Measurements from ENCODE around the gene INSYN2A.
A peak's percentile ranks its signal among the peaks of the same experiment; 100 is the strongest.

Gene INSYN2A
- 0 reads per million in 2 donors for total RNA-seq

DNA sequence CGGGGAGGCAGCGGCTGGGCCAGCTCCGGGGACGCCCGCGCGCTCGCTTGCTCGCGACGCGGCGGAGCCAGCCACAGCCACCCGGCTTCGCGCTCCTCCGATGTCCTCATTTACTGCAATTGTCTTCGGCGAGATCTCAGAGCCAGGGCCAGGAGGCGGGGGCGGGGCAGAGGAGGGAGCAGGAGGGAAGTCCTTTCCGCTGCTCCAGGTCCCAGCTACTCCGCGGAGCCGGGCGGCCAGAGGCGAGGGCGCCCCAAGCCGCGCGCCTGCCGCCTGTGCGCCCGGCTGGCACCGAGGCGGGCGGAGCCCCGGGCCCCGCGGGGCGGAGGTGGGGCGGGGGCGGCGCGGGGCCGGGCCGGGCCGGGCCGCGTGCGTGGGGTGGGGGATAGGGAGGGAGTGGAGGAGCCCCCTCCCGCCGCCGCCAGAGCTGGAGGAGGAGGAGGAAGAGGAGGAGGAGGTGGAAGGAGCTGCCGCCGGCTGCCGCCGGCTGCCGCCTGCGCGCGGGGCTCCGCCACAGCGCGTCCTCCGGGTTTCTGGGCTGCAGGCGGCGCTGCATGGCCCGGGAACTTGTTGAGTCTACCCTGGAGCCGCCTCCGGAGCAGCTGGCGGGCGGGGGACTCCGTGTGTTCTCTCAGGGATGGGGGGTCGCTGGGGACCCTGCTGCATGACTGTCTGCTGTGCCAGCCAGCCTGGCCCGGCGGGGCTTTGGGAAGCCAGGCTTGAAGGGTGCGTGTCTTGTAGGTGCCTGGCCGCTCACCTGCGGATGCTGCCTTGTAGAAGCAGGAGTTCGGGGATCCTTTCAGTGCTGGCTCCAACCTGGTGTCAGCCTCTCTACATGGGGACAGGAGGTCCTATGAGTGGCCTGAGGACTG, at the start of gene INSYN2A:
INSYN2A (minus strand) TSS at position 310 of the 872 bp plus-strand sequence. CDS start 20,196 bp downstream, outside the sequence.
- peak in 1 of 5 experiments; percentile 11 for DNase-seq

GRCh38 chr10:127245456-127245855, 49.1 kb upstream of the INSYN2A start:
- no peak for DNase-seq

GRCh38 chr10:127243490-127244272, 47.3 kb upstream of the INSYN2A start:
- peak in 2 of 5 experiments; percentile 16 to 35 for DNase-seq

DNA sequence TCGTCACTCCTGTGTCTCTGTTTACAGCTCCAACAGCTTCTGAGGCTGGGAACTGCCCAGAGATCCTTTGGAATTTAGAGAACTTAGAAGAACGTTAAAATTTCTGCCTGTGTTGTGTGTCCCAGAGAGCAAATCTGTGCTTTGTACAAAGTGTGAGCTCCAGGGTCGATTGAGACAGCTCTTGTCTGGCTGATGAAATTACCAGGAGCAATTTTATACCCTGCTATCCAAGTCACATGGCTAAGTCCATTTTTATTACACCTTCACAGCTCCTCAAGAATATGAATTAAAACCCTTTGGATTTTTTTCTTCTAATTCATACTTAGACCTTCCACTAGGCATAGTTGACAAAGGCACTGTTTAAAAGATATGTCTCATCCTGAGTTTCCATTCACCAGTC, 46.5 kb upstream of the INSYN2A start:
- DNase-seq = no peak

GRCh38 chr10:127236266-127236665, 39.9 kb upstream of the INSYN2A start:
- no peak for DNase-seq

DNA sequence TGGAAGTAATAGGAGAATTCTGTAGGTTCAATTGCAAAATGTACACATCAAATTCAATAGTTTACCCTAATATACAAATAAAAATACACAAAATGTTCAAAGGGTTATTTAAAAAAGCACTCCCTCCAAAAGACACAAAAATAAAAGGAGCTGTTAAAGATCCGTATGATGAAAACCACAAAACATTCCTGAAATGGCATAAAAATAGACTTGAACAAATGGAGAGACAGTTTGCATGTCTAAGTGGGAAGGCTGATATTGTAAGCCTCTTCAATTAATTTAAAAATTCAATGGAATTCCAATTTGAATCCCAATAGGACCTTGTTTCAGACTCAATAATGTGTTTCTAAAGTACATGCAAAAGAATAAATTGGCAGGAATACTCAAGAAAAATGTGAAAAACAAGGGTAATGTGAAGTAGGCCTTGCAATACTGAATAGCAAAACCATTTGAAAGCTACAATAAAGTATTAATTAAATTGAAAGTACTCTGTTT, 38.0 kb upstream of the INSYN2A start:
- DNase-seq = no peak

DNA sequence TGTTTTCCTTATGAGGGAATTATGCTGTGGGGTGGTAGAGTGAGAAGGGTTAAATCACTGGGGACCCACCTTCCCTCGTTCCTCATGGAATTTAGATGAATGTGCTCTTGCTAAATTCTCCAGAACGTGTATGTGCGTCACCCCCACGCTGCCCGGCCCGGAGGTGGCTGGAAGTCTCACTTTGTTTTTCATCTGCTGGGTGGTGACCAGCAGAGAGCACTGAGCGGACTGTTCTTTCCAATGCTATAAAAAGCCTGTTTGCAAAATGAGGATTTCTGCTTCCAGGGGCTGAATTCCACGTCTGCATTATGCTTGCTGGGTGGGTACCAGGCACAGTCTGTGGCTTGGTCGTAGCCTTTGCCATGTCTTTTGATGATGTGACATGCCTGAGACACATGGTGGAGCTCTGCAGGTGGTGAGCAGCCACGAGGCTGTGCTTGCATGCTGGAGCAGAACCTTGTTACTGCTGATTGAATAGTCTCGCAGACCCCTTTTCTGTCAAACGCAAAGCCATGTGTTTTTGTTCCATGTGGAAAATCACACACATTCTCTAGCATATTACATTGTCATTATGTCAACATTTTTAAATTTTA, 31.9 kb upstream of the INSYN2A start:
- no peak for DNase-seq

DNA sequence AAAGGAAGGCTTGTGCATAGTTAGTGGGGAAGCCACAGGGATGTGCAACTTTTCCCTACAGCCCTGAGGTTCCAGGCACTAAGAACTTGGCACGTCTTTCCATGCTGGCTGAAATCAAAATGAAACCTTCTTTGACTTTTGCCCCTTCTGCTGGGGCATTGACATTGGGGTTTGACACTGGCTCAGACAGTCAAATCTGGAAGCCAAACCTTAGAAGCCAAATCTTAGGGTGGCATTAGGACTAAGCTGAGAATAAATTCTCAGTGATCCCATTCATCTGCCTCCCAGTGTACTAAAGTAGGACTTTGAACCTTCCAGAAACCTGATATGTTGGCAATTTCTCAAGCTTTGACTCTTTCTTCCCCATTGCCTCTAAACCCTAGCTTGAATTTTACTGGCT, 31.3 kb upstream of the INSYN2A start:
- no peak for DNase-seq

DNA sequence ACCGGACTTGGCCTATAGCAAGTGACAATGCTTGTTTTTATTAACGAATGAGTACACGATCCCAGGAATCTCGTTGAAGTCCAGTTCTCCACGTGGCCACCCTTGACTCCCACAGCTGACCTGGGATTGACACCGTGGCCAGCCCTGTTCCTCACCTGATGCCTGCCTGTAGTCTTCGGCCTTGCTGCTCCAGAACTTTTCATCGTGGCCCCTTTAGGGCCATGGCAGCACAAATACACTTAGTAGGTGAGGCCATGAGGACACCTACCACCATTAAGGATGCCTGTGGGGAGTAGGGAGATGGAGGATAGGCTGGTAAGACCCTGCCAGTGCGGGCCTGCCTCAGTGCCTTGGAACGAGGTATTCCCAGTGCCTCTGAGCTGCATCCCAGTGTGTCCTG, 30.6 kb upstream of the INSYN2A start:
- DNase-seq = no peak

GRCh38 chr10:127221281-127221680, 24.9 kb upstream of the INSYN2A start:
- DNase-seq = no peak

DNA sequence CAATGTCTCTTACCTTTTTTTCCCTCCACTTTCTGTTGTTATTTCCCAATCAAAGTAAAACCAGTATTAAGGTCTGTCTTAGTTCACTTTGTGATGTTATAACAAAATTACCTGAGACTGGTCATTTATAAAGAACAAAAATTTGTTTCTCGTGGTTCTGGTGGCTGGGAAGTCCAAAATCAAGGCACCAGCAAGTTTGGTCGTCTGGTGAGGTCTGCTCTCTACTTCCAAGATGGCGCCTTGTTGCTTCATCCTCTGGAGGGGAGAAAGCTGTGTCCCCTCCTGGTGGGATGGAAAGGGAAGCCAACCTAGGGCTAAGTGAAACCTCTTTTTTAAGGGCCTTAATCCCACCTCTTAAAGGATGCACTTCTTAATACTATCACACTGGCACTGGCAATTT, 22.3 kb upstream of the INSYN2A start:
- no peak for DNase-seq

DNA sequence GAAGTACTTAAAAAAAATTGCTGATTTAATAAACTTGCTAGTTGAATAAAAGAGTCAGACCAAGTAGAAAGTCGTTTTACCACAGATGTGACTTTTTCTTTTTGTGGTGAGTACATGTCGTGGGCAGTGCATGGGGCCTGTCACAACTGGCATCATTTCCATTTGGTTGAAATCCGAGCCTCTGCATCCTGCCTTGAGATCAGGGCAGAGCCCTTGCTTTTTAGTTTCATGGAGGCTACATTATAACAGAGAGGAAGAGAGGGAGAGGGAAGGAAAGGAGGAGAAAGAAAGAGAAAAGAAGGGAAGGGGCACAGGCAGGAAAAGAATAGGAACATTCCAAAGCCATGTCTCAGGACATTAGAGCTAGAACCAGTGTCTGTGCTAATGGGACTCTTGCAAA, 20.4 kb upstream of the INSYN2A start:
- no peak for DNase-seq

DNA sequence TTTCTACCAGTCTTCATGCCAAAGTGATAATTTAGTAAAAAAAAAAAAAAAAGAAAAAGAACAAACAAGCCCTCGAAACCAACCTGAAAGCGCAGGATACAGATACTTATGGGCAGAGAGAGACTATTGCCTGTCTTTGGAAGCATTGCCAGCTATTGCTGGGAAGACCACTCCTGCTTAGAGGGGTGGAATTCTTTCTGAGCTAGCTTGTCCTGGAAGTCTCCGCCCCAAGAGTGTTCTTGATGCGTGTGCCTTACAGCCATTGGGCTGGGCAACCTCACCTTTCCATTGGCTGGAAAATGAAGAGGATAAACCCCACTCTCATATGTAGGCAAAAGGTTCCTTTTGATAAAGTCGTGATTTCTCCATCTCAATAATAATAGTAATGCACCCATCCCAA, 19.9 kb upstream of the INSYN2A start:
- DNase-seq = no peak

DNA sequence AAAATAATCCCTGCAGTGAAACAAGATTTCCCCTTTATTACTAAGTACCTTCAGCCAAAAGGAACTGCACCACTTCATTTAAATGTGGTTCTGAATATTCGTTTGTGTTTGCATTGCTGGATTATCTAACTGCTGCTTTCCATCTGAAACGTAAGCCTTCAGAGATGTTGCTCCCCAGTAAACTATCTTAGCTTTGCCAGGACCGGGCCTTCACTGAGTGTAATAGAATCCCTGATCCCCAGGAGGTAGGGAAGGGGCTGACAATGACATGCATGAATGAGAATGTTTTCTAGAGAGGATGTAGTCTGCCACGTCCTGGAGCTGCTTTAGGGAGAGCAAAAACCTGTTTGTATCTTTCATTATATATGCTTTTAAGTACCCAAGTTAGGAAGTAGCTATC, 19.5 kb upstream of the INSYN2A start:
- no peak for DNase-seq

- DNase-seq = no peak
These were observed 14.6 kb upstream of the INSYN2A start for GRCh38 chr10:127210936-127211466.

DNA sequence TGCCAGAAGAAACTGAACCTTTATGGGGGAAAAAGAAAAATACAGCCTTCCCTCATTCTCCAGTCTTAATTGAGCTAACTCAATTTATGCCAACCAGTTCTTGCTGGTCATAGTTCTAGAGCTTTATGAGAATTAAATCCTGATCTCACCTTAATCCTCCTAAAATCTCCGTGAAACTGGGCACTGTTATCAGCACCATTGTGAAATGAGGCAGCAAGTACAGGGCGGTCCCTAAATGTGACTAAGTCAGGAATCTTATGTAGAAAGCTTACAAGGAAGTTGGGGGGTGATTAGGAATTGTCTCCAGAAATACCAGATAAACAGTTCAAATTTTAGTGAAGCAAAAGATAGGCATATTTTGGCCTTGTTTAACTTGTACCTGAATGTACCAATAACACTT, 10.7 kb upstream of the INSYN2A start:
- no peak for DNase-seq

GRCh38 chr10:127203067-127203466, 6.7 kb upstream of the INSYN2A start:
- DNase-seq = no peak

DNA sequence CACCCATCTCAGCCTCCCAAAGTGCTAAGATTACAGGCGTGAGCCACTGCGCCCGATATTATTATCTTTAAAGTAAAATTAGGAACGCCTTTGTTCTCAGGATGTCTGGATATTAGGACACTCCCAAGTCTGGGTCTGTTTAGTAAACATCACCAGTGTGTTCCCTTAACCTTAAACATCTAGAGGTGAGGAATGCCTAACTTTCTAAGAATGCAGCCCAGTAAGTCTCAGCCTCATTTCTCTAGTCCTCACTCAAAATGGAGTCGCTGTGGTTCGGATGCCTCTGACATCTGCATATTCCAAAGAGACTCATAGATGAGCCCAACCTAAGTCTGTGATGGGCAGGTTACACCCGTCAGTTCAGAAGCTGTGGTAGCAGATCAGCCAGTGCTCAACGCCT, 4.3 kb upstream of the INSYN2A start:
- no peak for DNase-seq

- no peak for DNase-seq
These were observed 2.3 kb upstream of the INSYN2A start for GRCh38 chr10:127198721-127199120.

DNA sequence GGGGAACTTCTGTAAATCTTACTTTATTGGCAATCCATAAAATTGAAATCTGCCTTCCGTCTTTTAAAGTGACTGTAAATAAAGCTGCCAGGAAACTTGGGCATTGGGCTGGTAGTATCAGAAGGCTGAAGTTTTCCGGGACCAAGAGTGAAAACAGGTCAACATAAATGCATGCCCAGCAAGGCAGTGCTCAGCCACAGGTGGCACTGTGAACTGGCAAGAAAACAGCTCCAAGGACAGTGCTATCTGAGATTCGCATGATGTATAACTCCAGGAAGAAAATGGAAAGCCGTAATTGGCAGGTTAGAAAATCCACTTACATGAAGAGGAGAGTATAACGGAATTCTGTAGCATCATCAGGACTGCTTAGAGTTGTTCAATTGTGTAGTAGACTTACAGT, 1.9 kb upstream of the INSYN2A start:
- no peak for DNase-seq

GRCh38 chr10:127197154-127197432, 702 bp upstream of the INSYN2A start:
- DNase-seq = no peak

DNA sequence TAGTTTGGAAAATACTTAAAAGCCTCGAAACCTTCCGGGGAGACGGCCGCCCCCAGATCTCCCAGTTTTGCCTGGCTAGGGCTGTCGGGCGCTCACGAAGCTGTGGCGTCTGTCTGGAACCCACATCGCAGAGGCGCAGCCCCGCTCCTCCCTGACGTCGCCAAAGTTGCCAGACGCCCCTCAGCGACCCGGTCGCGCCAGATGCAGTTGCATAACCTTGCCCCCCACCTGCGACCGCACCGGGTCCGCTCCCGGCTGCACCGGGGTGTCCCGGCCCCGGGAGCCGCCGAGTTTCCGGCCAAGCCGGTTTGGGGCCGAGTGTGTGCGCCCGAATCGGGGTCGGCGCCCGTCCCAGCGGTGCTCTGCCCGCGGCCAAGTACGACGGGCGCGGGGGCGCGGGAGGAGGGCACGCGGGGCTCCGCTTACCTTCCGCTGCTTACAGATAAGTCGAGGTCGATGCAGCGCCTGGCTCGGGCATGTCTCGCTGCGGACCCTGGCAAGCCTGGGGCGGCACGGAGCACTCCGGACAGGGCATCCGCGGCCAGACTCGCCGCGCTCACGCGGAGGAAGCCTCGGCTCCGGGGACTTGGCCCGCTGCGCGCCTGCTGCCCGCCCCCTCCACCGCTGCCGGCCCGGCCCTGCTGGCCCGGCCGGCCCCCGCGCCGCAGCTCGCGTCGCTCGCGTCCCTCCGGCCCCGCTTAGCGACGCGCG, 665 bp downstream of the INSYN2A start:
- no peak for DNase-seq
